ENCODE measurements around the gene FOXJ3.

FOXJ3 gene

GRCh38 chr1:42172381-42173133 lies 162.5 kb downstream of the FOXJ3 start:
- Histone ChIP-seq H3K9me2 (replicated peaks; ENCODE audit: insufficient read depth, low read length) (no peaks in the 10 kb centered on the region), H3K27me3 (ENCODE audit: low read length) (no peaks in the 10 kb centered on the region), H3K9ac (ENCODE audit: low read length) (no peak overlapping the region), H3K4me2 (ENCODE audit: low read depth, low read length, poor library complexity, severe bottlenecking) (no peak overlapping the region), H3K79me2 (ENCODE audit: insufficient read depth, low read length) (no peaks in the 10 kb centered on the region), H3K27ac (ENCODE audit: low read depth, low read length) (no peak overlapping the region), H3K9me3 (ENCODE audit: insufficient read depth, low read length) (no peaks in the 10 kb centered on the region), H4K20me1 (ENCODE audit: low read depth, low read length) (no peaks in the 10 kb centered on the region), H2AFZ (ENCODE audit: low read depth, low read length, severe bottlenecking) (no peak overlapping the region), H3F3A (ENCODE audit: insufficient read depth) (no peaks in the 10 kb centered on the region), H3K36me3 (ENCODE audit: low read length) (no peaks in the 10 kb centered on the region), H3K4me3 (ENCODE audit: insufficient read depth, low read length, poor library complexity, severe bottlenecking) (no peak overlapping the region)
- TF ChIP-seq EZH2phosphoT487 (conservative IDR thresholded peaks at IDR 0.05; ENCODE audit: low read length) = no peak

- H3K9me2 ChIP-seq (replicated peaks; ENCODE audit: insufficient read depth, low read length) = no peaks in the 10 kb centered on the region
- H3K9ac ChIP-seq (ENCODE audit: low read length) = no peak overlapping the region
- TF ChIP-seq CTCF (IDR thresholded peaks at IDR 0.05; ENCODE audit: insufficient read depth, low read length, poor library complexity, severe bottlenecking) = no peak
- no peak for TF ChIP-seq EZH2phosphoT487 (conservative IDR thresholded peaks at IDR 0.05; ENCODE audit: low read length)
- no peaks in the 10 kb centered on the region for H4K20me1 ChIP-seq (ENCODE audit: low read depth, low read length)
- H3K9me3 ChIP-seq (ENCODE audit: insufficient read depth, low read length) = no peaks in the 10 kb centered on the region
- H3K4me3 ChIP-seq (ENCODE audit: insufficient read depth, low read length, poor library complexity, severe bottlenecking) = no peak overlapping the region
- H3K27me3 ChIP-seq (ENCODE audit: low read length) = no peaks in the 10 kb centered on the region
- H3K27ac ChIP-seq (ENCODE audit: low read depth, low read length) = no peak overlapping the region
- no peaks in the 10 kb centered on the region for H3K79me2 ChIP-seq (ENCODE audit: insufficient read depth, low read length)
- H3K4me2 ChIP-seq (ENCODE audit: low read depth, low read length, poor library complexity, severe bottlenecking) = no peak overlapping the region
- no peaks in the 10 kb centered on the region for H3K36me3 ChIP-seq (ENCODE audit: low read length)
- H2AFZ ChIP-seq (ENCODE audit: low read depth, low read length, severe bottlenecking) = no peak overlapping the region
- H3F3A ChIP-seq (ENCODE audit: insufficient read depth) = no peaks in the 10 kb centered on the region
These were observed 163.3 kb downstream of the FOXJ3 start for GRCh38 chr1:42171679-42172266.

DNA sequence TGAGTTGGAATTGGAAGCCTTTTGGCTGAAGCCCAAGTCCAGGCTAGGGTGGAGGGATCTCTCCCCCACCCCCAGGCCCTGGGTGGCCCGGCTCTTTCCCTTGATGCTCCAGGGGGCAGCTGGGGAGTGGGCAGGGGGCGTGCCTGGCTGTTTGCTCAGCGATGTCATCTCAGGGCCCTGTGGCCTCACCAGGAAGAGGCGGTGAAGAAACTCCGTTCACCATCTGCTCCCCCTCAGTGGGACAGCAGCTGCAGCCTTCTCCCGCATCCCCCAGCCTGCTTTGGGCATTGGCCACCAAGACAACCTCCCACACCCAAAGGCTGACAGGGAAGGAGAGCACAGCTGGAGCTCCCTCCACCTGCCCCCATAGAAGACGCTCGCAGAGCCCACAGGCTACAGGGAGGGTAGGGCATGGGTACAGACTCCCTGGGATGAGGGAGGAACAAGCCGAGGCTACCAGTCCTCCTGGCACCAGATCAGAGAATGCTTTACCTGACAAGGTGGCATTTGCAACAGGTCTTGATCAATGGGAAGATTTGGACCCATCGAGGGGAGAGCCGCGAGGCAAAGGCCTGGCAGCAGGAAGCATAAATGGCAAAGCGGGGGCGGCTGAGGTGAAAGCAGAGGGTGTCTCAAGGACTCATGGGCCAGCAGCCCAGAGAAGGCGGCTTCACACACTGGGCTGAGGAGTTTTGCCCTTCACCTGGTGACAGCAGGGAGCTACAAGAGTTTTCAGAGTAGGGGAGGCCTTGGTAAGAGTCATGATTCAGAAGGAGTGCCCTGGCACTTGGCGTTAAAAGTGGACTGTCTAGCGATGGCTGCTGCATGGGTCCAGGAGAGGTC lies 164.0 kb downstream of the FOXJ3 start:
- H3K27me3 ChIP-seq (ENCODE audit: low read length) = no peaks in the 10 kb centered on the region
- H3K9ac ChIP-seq (ENCODE audit: low read length) = no peak overlapping the region
- no peaks in the 10 kb centered on the region for H3F3A ChIP-seq (ENCODE audit: insufficient read depth)
- H3K9me2 ChIP-seq (replicated peaks; ENCODE audit: insufficient read depth, low read length) = no peaks in the 10 kb centered on the region
- H3K9me3 ChIP-seq (ENCODE audit: insufficient read depth, low read length) = no peaks in the 10 kb centered on the region
- H3K4me2 ChIP-seq (ENCODE audit: low read depth, low read length, poor library complexity, severe bottlenecking) = no peak overlapping the region
- H3K79me2 ChIP-seq (ENCODE audit: insufficient read depth, low read length) = no peaks in the 10 kb centered on the region
- no peak overlapping the region for H3K27ac ChIP-seq (ENCODE audit: low read depth, low read length)
- no peak overlapping the region for H3K4me3 ChIP-seq (ENCODE audit: insufficient read depth, low read length, poor library complexity, severe bottlenecking)
- no peak overlapping the region for H2AFZ ChIP-seq (ENCODE audit: low read depth, low read length, severe bottlenecking)
- TF ChIP-seq CTCF (IDR thresholded peaks at IDR 0.05; ENCODE audit: insufficient read depth, low read length, poor library complexity, severe bottlenecking) (no peak), EZH2phosphoT487 (conservative IDR thresholded peaks at IDR 0.05; ENCODE audit: low read length) (no peak)
- H3K36me3 ChIP-seq (ENCODE audit: low read length) = no peaks in the 10 kb centered on the region
- H4K20me1 ChIP-seq (ENCODE audit: low read depth, low read length) = no peaks in the 10 kb centered on the region

All from SU-DHL-6 (cell line).